ENCODE measurements around the gene GRB14.

DNA sequence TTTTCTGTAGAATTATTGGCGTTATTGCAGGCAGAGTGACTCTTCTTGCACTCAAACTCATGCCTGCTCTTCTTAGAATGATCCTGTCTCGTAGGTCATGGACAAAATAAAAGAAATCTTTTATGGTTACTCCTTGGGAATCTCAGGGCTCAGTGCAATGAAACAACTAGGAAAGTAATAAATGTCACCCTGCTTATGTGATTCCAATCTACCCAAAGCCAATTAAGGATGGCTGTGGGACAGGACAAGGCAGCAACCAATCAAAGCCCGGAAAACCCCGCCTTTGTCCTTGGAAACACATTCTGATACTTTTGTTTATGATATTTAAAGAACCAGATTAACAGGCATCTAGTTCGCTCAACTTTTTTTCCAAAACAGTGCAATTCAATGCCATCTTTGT is 53.0 kb downstream of the GRB14 start:
- no peak for TF ChIP-seq CTCF (IDR thresholded peaks at IDR 0.05)
- TF ChIP-seq POLR2A (IDR thresholded peaks at IDR 0.05): peak in 1 of 3 donors; percentile 16
